Left forelimb (tissue), 1 donor: Measurements from ENCODE around the gene RIMS1.

Experiments used
- DNase-seq: peaks from one replicate; pipeline ENCODE4 v3.0.0-alpha.2; 2018; ENCODE audit warnings: low spot score

Gene RIMS1

GRCh38 chr6:72084992-72085569 lies 198.7 kb downstream of the RIMS1 start:
- DNase-seq, result no peak

GRCh38 chr6:72094506-72094905 lies 208.2 kb downstream of the RIMS1 start:
- DNase-seq, result no peak

- DNase-seq, result no peak
These were observed 216.2 kb downstream of the RIMS1 start for GRCh38 chr6:72102561-72102960.

GRCh38 chr6:72111611-72112010 lies 225.3 kb downstream of the RIMS1 start:
- DNase-seq, result no peak

- no peak for DNase-seq
These were observed 244.0 kb downstream of the RIMS1 start for GRCh38 chr6:72130327-72130726.

- no peak for DNase-seq
These were observed 246.1 kb downstream of the RIMS1 start for GRCh38 chr6:72132427-72132826.

GRCh38 chr6:72132851-72133250 lies 246.5 kb downstream of the RIMS1 start:
- no peak for DNase-seq

GRCh38 chr6:72133324-72133723 lies 247.0 kb downstream of the RIMS1 start:
- DNase-seq, result no peak

GRCh38 chr6:72140795-72141194 lies 254.4 kb downstream of the RIMS1 start:
- no peak for DNase-seq

GRCh38 chr6:72149715-72150114 lies 263.4 kb downstream of the RIMS1 start:
- no peak for DNase-seq

GRCh38 chr6:72151742-72152141 lies 265.4 kb downstream of the RIMS1 start:
- no peak for DNase-seq

GRCh38 chr6:72175916-72176315 lies 289.6 kb downstream of the RIMS1 start:
- DNase-seq, result no peak

- peak; percentile 73 for DNase-seq
These were observed 296.2 kb downstream of the RIMS1 start for GRCh38 chr6:72182337-72183246.

- no peak for DNase-seq
These were observed 317.6 kb downstream of the RIMS1 start for GRCh38 chr6:72203983-72204382.

- no peak for DNase-seq
These were observed 319.1 kb downstream of the RIMS1 start for GRCh38 chr6:72205500-72205899.

GRCh38 chr6:72206606-72207005 lies 320.3 kb downstream of the RIMS1 start:
- no peak for DNase-seq

- DNase-seq, result no peak
These were observed 326.3 kb downstream of the RIMS1 start for GRCh38 chr6:72212686-72213085.

- DNase-seq, result no peak
These were observed 327.3 kb downstream of the RIMS1 start for GRCh38 chr6:72213654-72214053.

GRCh38 chr6:72216222-72217068 lies 330.1 kb downstream of the RIMS1 start:
- DNase-seq, result no peak

- DNase-seq, result no peak
These were observed 331.3 kb downstream of the RIMS1 start for GRCh38 chr6:72217626-72218025.

GRCh38 chr6:72218125-72218524 lies 331.8 kb downstream of the RIMS1 start:
- DNase-seq, result no peak

GRCh38 chr6:72219536-72219935 lies 333.2 kb downstream of the RIMS1 start:
- DNase-seq, result no peak

- DNase-seq, result no peak
These were observed 351.7 kb downstream of the RIMS1 start for GRCh38 chr6:72238021-72238420.
